Camera-type eye (tissue), 1 donor: ENCODE data around the gene HELZ2. TPM values are rescaled to one million over a fixed set of nuclear protein-coding genes. Genes with fewer than 3 reads are reported as not detected.

Experiments
- total RNA-seq: library from RNA; depleted of rRNA; stranded (reverse); fragments of >200 nt; gene quantifications from one replicate; pipeline ENCODE4 v1.2.3, GENCODE V29; 2014

The HELZ2 gene, protein sequence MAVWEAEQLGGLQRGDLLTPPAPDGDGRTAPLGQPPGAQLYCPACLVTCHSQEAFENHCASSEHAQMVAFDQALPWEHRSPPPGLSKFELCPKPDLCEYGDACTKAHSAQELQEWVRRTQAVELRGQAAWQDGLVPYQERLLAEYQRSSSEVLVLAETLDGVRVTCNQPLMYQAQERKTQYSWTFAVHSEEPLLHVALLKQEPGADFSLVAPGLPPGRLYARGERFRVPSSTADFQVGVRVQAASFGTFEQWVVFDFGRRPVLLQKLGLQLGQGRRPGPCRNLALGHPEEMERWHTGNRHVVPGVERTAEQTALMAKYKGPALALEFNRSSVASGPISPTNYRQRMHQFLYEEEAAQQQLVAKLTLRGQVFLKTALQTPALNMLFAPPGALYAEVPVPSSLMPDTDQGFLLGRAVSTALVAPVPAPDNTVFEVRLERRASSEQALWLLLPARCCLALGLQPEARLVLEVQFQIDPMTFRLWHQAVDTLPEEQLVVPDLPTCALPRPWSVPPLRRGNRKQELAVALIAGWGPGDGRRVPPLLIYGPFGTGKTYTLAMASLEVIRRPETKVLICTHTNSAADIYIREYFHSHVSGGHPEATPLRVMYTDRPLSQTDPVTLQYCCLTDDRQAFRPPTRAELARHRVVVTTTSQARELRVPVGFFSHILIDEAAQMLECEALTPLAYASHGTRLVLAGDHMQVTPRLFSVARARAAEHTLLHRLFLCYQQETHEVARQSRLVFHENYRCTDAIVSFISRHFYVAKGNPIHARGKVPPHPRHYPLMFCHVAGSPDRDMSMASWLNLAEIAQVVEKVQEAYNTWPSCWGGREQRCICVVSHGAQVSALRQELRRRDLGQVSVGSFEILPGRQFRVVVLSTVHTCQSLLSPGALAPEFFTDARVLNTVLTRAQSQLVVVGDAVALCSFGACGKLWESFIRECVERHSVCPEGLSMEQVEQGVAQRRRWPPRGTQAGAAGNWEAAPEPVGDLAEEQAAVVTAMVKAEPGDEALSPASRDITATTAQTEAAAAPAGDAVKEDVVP (N-terminal part only)
- 25.6 TPM for total RNA-seq

DNA sequence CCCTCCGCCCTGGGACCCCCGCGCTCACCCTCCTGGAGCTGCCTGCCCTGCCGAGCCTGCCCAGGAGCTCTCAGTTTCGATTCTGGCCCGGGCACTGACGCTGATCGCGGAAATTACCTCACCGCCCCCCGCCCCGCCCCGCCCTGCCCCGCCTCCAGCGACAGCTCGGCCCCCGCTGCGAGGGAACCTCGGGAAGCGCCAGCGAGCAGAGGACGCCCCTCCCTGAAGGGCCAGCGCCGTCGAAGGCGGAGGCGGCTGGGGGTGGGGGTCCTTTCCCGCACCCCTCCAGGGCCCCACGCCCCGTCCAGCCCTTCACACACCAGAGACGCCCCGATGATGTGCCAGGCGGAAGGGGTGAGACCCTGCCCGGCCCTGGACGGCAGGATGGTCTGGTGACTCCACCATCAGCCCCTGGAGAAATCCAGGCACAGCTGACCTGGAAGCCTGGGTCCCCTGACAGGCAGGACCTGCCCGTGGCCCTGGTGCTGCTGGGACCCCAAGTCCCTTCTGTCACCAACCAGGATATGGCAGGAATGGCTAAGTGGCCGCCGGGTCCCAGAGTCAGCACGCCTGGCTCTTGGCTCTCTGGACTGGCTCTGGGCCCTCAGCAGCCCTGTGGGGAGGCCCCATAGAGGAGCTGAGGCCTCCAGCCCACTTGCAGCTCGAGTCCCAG, at the start of gene HELZ2:
Gene HELZ2, minus strand, starts transcription at position 84 of the 673 bp plus-strand sequence. CDS start 1,854 bp downstream, outside the sequence.

DNA sequence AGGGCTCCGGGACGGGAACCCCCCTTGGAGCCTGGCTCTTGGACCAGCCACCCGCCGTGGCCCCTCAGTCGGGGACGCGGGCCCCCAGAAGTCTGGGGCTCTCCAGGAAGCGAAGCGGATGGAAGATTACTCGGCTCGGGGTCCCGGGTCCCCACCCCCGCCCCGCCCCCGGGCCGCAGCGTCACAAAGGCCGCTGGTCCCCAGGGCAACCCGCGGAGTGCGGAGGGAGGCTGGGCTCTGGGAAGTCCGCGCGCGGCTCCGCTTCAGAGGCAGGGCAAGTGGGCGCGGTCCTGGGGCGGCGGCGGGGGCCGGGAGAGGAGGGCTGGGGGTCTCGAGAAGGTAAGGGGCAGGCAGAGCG, 20.1 kb downstream of the HELZ2 start, which contains the start of gene FNDC11:
Gene FNDC11, plus strand, starts transcription at position 227 of the 358 bp plus-strand sequence. CDS start 1,505 bp downstream, outside the sequence.

DNA sequence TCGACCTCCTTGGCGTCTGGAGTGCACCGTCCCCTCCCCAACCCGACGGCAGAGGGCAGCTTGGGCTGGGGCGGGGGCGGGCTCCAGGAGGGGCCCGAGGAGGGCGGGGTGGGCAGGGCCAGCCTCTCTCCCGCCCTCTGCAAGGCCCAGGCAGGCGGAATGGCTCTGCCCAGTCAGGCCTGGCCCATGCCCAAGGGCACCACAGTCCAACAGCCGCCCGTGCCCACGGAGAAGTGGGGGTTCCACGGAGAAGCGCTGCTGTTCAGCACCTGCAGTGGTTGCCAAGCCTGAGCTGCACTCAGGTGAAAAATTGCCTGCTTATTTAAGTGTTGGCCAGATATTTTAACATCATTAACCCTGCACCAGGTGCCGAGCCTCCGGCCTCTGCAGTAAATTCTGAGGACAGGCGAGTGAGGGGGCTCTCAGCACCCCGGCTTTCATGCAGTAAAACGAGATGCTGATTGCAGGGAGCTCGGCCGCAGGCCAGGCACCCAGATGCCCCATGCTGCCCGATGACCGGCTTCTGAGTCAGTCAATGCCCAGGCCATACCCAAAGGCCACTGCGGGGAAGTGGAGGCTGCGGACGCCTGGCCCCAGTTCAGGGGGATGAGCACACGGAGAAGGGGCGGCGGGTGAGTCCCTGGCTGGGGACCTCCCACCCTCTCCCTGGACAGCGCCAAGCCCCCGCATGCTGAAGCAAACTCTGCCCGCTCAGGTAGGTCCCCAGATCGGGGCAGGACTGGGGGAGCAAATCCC, 26.1 kb downstream of the HELZ2 start, which contains the start of gene SRMS:
Gene SRMS, minus strand, starts transcription at position 25 of the 756 bp plus-strand sequence. CDS start 286 bp downstream, outside the sequence.

DNA sequence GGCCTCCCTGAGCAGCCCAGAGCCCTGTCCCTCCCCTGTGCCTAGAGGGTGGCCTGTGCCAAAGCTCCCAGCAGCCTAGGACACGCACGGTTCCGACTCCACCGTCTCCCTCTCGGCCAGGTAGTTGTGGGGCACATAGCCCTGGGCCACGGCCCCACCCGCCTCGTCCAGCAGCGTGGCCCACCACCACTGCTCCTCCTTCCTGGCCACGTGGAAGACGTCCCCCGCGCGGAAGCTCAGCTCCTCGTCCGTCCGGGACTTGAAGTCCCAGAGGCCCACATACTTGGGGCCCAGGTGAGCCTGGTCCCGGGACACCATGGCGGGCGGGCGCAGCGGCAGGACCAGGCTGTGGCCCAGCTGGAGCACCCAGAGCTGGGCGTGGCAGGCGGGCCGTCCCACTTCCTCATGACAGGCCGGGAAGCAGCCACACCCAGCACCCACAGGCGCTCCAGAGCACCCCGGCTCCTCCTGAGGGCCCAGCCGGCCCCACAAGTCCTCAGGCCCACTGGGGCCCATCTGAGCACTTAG, 37.0 kb downstream of the HELZ2 start, which contains the start of gene PTK6:
Gene PTK6, minus strand, starts transcription at position 380 of the 528 bp plus-strand sequence. Its CDS starts 62 bp downstream, at position 318.

Other genes with a start within 250 kb of the HELZ2 start
- 12.0 TPM for gene CHRNA4, start 212.9 kb downstream of the HELZ2 start, total RNA-seq
- gene KCNQ2, start 101.6 kb downstream of the HELZ2 start, total RNA-seq, result 31.6 TPM
- 87.6 TPM for gene EEF1A2, start 75.2 kb downstream of the HELZ2 start, total RNA-seq
- gene PPDPF, start 53.5 kb downstream of the HELZ2 start, total RNA-seq, result 104 TPM
- 1.3 TPM for gene PTK6, start 36.9 kb downstream of the HELZ2 start, total RNA-seq
- gene SRMS, start 26.5 kb downstream of the HELZ2 start, total RNA-seq, result not detected
- 1.0 TPM for gene FNDC11, start 20.1 kb downstream of the HELZ2 start, total RNA-seq
- gene GMEB2, start 52.9 kb upstream of the HELZ2 start, total RNA-seq, result 10.9 TPM
- 51.6 TPM for gene STMN3, start 79.2 kb upstream of the HELZ2 start, total RNA-seq
- gene RTEL1, start 84.1 kb upstream of the HELZ2 start, total RNA-seq, result 51.3 TPM
- gene TNFRSF6B, start 122.4 kb upstream of the HELZ2 start, total RNA-seq, result 5.4 TPM
- 39.7 TPM for gene ARFRP1, start 133.7 kb upstream of the HELZ2 start, total RNA-seq
- 31.1 TPM for gene ZGPAT, start 133.8 kb upstream of the HELZ2 start, total RNA-seq
- 16.5 TPM for gene LIME1, start 162.4 kb upstream of the HELZ2 start, total RNA-seq
- gene SLC2A4RG, start 165.5 kb upstream of the HELZ2 start, total RNA-seq, result 32.0 TPM